Right hindlimb (tissue), 1 donor: ENCODE data around the gene NR3C2.
"Not testable (repeated sequence)": the region's sequence is repeated elsewhere in the genome, so short reads cannot be mapped to it uniquely, and the experiment has no call there.

Experiments
- DNase-seq: peaks from one replicate; pipeline ENCODE4 v3.0.0-alpha.2; 2018

Gene NR3C2

GRCh38 chr4:148095346-148095923 is 346.8 kb downstream of the NR3C2 start:
- no peak for DNase-seq

DNA sequence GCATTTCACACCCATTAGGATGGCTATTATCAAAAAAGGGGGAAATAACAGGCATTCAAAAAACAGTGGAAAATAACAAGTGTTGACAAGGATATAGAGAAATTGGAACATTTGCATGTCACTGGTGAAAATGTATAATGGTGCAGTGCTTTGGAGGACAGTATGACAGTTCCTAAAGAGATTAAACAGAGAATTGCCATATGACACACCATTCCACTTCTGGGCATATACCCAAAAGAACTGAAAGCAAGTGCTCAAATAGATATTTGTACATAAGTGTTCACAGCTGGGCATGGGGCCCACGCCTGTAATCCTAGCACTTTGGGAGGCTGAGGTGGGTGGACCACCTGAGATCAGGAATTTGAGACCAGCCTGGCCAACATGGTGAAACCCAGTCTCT is 348.1 kb downstream of the NR3C2 start:
- DNase-seq: no peak

GRCh38 chr4:148093065-148093464 is 349.1 kb downstream of the NR3C2 start:
- no peak for DNase-seq

GRCh38 chr4:148092316-148093014 is 349.7 kb downstream of the NR3C2 start:
- no peak for DNase-seq

DNA sequence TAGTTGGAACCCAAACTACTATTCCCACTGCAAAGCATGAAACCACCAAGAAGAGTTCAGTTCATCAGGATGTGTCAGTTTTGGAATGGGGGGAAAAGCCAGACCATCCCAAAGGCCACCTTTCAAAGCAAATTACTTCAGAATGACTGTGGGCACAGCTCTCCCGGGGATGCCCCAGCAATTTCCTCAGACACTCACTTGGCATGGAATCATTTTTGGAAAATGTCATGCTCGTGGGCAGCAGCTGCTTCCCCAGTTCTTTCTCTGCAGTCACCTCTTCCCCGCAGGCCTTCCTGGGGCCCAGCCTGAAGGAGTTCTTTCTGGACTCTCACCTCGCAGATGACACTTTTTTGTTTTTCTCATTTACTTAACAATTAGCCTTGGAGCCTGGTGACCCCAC is 350.3 kb downstream of the NR3C2 start:
- DNase-seq: no peak

- DNase-seq: no peak
These were observed 351.4 kb downstream of the NR3C2 start for GRCh38 chr4:148090503-148091476.

- DNase-seq: no peak
These were observed 352.2 kb downstream of the NR3C2 start for GRCh38 chr4:148090029-148090428.

GRCh38 chr4:148089624-148090023 is 352.6 kb downstream of the NR3C2 start:
- DNase-seq: no peak

GRCh38 chr4:148083073-148083472 is 359.1 kb downstream of the NR3C2 start:
- not testable (repeated sequence) for DNase-seq

DNA sequence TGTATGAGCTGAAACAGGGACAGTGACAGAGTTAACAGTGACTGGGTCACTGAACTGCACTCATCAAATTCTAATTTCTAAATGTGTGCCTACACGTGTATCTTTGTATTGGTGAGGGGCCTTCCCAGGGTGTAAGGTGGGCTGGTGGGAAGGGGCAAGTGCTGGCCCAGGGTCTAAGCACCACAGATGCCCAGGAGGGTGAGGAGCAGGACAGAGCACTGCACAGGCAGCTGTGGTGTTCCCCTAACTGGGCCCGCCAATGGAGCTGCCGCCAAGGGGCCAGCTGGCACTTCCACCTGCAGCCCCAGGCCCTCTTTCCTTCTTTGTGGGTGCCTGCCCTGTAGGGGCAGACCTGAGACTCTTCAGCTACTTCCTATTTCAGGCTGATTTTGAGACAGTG is 360.5 kb downstream of the NR3C2 start:
- no peak for DNase-seq

DNA sequence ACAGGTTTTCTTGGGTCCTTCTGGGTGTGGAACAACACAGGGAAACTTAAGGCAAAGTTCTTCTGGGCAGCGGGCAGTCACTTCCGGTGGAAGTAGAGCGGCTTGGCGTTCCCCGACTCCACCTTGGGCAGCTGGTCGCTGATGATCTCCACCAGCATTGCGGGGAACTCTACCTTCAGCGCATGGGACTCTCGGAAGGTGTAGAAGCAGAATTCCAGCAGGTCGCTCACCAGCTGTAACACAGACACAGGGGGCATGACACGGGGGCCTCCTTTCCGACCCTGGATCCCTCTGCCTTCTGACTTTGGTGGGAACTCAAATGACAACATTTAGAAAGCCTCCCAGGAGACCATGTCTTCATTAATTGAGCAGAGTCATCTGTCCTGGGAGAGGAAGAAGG is 360.9 kb downstream of the NR3C2 start:
- DNase-seq: no peak

DNA sequence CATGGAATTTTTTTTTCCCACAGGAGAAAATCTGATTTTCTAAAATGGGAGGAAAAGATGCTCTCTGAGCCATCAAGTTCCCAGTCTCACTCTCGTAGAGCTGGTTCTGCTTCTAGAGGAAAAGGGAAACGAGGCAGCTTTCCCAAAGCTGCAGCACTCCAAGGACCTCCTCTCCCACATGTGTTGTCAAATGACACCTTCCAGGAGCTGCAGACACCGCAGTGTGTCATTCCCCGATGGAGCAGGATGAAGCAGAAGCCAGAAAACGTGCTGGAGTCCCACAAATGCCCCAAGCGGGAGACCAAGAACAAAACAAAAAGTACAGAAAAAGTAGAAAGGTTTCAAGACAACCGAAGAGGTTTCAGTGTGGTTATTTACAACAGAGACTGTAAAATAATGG is 362.3 kb downstream of the NR3C2 start:
- no peak for DNase-seq

DNA sequence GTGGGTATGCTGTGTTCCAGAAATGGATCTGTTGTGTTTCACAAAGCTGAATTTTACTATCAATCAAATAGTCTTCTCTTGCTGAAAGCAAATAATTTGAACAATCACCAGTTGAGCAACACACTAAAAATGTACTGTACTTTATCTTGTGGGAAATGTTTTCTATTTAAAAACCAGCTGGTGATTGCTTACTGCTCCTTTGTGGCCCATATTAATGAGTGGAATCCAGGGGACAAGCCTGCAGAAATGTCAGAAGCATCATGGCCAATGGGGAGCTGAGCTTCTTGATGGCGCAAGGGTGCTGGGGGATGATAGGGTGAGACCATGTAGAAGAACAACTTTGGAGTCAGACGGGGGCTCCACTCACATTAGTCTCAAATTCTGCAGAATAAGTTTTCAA is 364.2 kb downstream of the NR3C2 start:
- no peak for DNase-seq

DNA sequence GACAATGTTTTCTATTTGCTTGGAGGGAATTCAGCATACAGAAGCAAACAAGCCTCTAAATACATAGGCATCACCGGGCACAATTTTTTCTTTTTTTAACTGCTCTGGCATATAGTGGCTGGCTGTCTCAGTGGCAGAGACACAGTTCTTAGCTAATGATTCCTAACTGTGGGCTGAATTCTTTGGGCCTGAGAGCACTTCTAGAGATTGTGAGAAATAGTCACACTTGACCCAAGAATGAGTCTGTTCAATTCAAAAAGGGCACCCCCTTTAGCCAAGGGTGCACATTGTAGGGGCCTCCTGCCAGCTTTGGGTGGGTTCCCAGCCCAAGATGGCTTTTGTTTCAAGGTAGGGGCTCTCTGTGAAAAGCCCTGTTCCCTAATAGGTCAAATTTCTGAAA is 364.6 kb downstream of the NR3C2 start:
- DNase-seq: no peak

GRCh38 chr4:148076964-148077363 is 365.2 kb downstream of the NR3C2 start:
- no peak for DNase-seq

DNA sequence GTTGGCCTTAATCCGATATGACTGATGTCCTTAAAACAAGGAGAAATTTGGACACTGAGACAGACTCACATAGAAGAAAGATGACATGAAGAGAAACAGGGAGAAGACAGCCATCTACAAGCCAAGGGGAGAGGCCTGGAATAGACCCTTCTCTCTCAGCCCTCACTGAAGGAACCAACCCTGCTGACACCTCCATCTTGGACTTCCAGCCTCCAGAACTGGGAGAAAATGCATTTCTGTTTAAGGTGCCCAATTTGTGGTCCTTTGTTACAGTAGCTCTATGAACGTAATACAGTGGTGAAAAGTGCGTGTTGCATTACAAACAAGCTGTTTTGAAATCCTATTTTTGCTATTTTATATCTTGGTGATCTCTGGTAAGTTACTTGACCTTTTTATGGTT is 366.8 kb downstream of the NR3C2 start:
- DNase-seq: no peak

- DNase-seq: no peak
These were observed 367.8 kb downstream of the NR3C2 start for GRCh38 chr4:148074462-148074861.

DNA sequence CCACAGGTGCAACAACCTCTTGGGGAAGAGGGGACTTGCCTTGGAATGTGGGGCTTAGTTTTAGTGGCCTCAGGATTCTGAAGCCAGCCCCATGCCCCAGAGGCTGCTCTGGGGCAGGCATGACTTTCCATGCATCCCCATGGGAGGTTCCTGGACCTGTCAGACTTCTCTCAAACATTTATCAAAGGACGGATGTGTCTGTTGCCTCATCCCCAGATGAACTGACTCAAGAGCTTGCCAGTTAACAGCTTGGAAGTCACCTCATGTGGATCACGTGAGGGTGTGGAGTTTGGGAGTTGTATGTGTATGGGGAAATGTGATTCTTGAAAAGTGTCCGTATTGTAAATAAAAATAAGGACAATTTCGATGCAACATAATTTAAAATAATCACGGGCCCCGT is 368.9 kb downstream of the NR3C2 start:
- no peak for DNase-seq

DNA sequence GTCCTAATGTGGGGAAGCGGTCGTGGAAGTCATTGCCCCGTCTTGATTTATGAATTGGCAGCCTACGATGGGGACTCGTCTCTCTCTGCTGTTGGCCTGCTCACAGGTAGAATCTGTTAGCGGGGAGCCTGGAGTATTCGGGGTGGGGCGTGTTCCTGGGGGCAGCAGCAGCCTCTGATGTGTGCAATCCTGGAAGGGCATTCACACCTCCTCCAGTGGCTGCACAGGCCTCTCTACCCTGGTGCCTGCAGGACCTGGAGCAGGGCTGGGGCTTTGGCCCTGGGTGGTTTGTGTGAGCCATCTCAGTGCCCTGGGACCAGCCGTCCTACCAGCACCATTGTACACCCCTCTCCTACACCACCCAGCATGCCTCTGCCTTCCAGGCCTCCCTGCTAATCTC is 369.4 kb downstream of the NR3C2 start:
- no peak for DNase-seq

DNA sequence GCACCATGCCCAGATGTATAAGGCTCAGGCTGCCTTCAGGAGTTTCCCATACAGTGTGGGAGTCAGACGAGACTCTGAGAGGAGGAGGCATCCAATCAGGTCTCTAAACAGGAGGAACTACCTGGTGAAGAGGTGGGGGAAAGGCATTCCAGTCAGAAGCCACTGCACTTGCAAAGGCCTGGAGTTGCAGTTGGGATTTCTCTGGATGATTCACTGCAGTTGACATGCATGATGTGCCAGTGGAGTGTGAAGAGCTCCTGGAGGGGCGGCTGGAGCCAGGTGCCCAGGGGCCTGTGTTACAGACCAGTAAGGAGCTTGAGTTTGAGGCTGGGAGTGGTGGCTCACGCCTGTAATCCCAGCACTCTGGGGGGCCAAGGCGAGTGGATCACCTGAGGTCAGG is 371.2 kb downstream of the NR3C2 start:
- DNase-seq: no peak

GRCh38 chr4:148069895-148070178 is 372.4 kb downstream of the NR3C2 start:
- DNase-seq: no peak

DNA sequence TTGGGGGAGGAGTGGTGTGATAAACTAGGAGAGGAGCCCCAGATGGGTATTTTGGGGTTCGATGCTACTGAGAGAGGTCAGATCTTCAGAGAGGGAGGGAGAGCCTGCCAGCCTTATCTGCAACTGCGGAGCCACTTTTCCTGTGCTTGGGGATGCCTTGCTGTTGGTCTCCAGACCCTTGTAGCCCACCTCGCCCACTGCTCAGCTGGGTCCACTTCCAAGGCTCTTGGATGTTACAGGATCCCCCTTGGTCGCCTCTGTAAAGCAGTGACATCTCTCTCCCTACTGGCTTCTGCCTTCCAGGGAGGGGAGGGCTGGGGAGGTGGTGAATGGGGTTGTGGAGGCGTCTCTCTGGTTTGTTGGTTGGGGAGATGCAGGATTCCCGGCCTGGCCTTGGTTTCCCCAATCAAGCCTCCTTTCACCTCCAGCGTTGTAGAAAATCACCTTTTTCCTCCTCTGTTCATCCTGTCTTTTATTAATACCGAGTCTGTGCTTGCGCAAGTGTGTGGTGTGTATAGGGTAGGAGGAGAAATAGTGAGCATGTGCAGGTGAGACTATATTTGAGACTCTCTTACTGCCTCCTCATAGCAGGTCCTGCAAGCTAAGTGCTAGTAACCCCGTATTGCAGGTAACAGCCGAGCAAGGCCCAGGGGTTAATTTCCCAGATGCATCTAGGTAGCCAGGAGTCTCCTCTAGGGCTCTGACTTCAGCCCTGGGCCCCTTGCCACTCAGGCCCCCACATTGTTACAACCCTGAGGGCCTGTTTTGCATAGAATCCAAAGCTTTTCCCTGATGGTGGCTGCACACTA is 372.9 kb downstream of the NR3C2 start:
- DNase-seq: no peak
